ENCODE measurements around the gene JAZF1. TPM values are rescaled to one million over a fixed set of nuclear protein-coding genes. Genes with fewer than 3 reads are reported as not detected.

The JAZF1 gene
- polyA plus RNA-seq, 1 experiment: 11.6 TPM

- Histone ChIP-seq H3K4me3 (ENCODE audit: low read depth, low read length) (no peak overlapping the region), H3K36me3 (ENCODE audit: control insufficient read depth, insufficient read depth, low read length) (no peaks in the 10 kb centered on the region), H3K27me3 (ENCODE audit: control insufficient read depth, insufficient read depth, low read length) (no peaks in the 10 kb centered on the region)
- TF ChIP-seq, protein P1, sequence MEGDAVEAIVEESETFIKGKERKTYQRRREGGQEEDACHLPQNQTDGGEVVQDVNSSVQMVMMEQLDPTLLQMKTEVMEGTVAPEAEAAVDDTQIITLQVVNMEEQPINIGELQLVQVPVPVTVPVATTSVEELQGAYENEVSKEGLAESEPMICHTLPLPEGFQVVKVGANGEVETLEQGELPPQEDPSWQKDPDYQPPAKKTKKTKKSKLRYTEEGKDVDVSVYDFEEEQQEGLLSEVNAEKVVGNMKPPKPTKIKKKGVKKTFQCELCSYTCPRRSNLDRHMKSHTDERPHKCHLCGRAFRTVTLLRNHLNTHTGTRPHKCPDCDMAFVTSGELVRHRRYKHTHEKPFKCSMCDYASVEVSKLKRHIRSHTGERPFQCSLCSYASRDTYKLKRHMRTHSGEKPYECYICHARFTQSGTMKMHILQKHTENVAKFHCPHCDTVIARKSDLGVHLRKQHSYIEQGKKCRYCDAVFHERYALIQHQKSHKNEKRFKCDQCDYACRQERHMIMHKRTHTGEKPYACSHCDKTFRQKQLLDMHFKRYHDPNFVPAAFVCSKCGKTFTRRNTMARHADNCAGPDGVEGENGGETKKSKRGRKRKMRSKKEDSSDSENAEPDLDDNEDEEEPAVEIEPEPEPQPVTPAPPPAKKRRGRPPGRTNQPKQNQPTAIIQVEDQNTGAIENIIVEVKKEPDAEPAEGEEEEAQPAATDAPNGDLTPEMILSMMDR (IDR thresholded peaks at IDR 0.05; ENCODE audit: insufficient read depth, low read depth, low read length): no peak
- DNase-seq (ENCODE audit: low read depth): no peak
- CTCF ChIA-PET: no interaction called here
- POLR2A ChIA-PET: no interaction called here
Observed at GRCh38 chr7:27945058-27945795, 235.4 kb downstream of the JAZF1 start.

- Histone ChIP-seq H3K27me3 (ENCODE audit: control insufficient read depth, insufficient read depth, low read length) (no peaks in the 10 kb centered on the region), H3K4me3 (ENCODE audit: low read depth, low read length) (no peak overlapping the region), H3K36me3 (ENCODE audit: control insufficient read depth, insufficient read depth, low read length) (no peaks in the 10 kb centered on the region)
- ChIA-PET CTCF (no interaction called here), POLR2A (interaction anchor here (0.7 kb wide), 1 partner anchor 56 kb away, joined by 3 read pairs; no protein-coding TSS in a partner anchor)
- TF ChIP-seq, protein P1 (IDR thresholded peaks at IDR 0.05; ENCODE audit: insufficient read depth, low read depth, low read length): no peak
- DNase-seq (ENCODE audit: low read depth): no peak
Observed at GRCh38 chr7:27944643-27945042, 236.0 kb downstream of the JAZF1 start.

- POLR2A ChIA-PET: no interaction called here
- Histone ChIP-seq H3K4me3 (ENCODE audit: low read depth, low read length) (no peak overlapping the region), H3K27me3 (ENCODE audit: control insufficient read depth, insufficient read depth, low read length) (no peaks in the 10 kb centered on the region), H3K36me3 (ENCODE audit: control insufficient read depth, insufficient read depth, low read length) (no peaks in the 10 kb centered on the region)
- TF ChIP-seq, protein P1 (IDR thresholded peaks at IDR 0.05; ENCODE audit: insufficient read depth, low read depth, low read length): no peak
- DNase-seq (ENCODE audit: low read depth): no peak
- CTCF ChIA-PET: interaction anchor here (1.4 kb wide), 1 partner anchor 154 kb away, joined by 3 read pairs; no protein-coding TSS in a partner anchor
Observed at GRCh38 chr7:27943241-27943640, 237.4 kb downstream of the JAZF1 start.

- POLR2A ChIA-PET: no interaction called here
- Histone ChIP-seq H3K27me3 (ENCODE audit: control insufficient read depth, insufficient read depth, low read length) (no peaks in the 10 kb centered on the region), H3K36me3 (ENCODE audit: control insufficient read depth, insufficient read depth, low read length) (no peaks in the 10 kb centered on the region), H3K4me3 (ENCODE audit: low read depth, low read length) (no peak overlapping the region)
- no peak for DNase-seq (ENCODE audit: low read depth)
- CTCF ChIA-PET: interaction anchor here (1.4 kb wide), 2 partner anchors 78 to 154 kb away, joined by 3 to 6 read pairs; no protein-coding TSS in a partner anchor
- TF ChIP-seq, protein P1 (IDR thresholded peaks at IDR 0.05; ENCODE audit: insufficient read depth, low read depth, low read length): no peak
Observed at GRCh38 chr7:27942711-27943110, 237.9 kb downstream of the JAZF1 start.

DNA sequence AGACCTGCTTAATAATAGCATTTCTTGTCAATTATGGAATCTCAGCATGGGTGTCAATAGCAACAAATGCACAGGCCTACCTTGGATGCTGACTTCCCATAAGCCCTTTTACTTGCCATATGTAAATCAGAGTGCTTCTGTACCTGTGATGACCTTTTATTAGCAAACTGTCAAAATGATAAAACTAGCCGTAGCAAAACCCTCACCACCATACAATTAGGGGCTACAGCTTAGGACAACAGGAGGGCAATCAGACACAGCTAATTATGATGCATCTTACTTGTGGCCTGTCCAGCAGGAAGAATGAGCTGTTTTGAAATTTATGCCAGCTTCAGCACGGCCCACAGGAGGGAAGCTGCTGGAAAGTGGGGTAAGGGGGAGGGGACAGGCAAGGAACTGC, 239.1 kb downstream of the JAZF1 start:
- Histone ChIP-seq H3K36me3 (ENCODE audit: control insufficient read depth, insufficient read depth, low read length) (no peaks in the 10 kb centered on the region), H3K27me3 (ENCODE audit: control insufficient read depth, insufficient read depth, low read length) (no peaks in the 10 kb centered on the region), H3K4me3 (ENCODE audit: low read depth, low read length) (no peak overlapping the region)
- ChIA-PET POLR2A (no interaction called here), CTCF (interaction anchor here (0.6 to 1.4 kb wide), 3 partner anchors 12 to 120 kb away, joined by 3 to 6 read pairs (median 3); no protein-coding TSS in a partner anchor)
- no peak for DNase-seq (ENCODE audit: low read depth)
- TF ChIP-seq, protein P1 (IDR thresholded peaks at IDR 0.05; ENCODE audit: insufficient read depth, low read depth, low read length): no peak

All from BJ (cell line).